Measurements from ENCODE around the gene MAP3K8. TPM values are rescaled to one million over a fixed set of nuclear protein-coding genes. Genes with fewer than 3 reads are reported as not detected.

The MAP3K8 gene
- total and polyA plus RNA-seq, 10 of the 15 experiments (the other 5 are each of a cell fraction or from before 2014, with no cell fraction given), result 25.5 to 115 (median 40.2) TPM

DNA sequence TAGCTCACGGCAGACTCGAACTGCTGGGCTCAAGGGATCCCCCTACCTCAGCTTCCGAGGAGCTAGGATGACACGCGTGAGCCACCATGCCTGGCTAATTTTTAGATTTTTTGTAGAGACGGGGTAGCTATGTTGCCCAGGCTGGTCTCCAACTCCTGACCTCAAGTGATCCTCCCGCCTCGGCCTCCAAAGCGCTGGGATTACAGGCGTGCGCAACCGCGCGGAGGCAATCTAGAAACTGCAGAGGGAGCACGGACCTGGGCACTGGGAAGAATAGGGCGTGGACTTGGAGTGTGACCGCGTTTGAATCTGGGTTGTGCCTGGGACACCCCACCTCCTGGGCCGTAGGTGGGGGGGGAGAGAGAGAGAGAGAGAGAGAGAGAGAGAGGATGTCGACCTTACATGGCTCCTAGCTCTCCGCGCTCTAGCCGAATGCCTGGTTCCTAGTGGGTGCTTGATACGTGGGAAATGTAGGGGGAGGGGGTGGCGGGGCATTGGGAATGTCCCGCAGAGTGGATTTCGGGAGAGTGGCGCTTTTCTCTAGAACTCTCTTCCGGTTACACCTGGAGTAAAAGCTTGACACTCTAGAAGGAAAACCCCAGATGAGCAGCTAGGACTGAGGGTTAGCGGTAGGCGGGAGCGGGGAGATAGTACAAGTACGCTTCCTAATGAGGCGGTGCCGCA, 1.2 kb upstream of the MAP3K8 start (continued):
- no peak for TF ChIP-seq KLF5 (IDR thresholded peaks at IDR 0.05; ENCODE audit: partially characterized antibody)
- no peak for TF ChIP-seq MEF2B (IDR thresholded peaks at IDR 0.05; ENCODE audit: partially characterized antibody, poor library complexity, severe bottlenecking)
- TF ChIP-seq CEBPB (IDR thresholded peaks at IDR 0.05; ENCODE audit: borderline replicate concordance in 1 of 2, low read depth in 2 of 2, low read length in 2 of 2), result no peak
- TF ChIP-seq TBL1XR1 (IDR thresholded peaks at IDR 0.05; ENCODE audit: low read depth, low read length), result no peak
- TF ChIP-seq IKZF1 (conservative IDR thresholded peaks at IDR 0.05), result peak; percentile 11; the same call in 1 of the 2 replicates
- TF ChIP-seq POLR2A (IDR thresholded peaks at IDR 0.05; ENCODE audit: low read depth, low read length), result no peak
- no peak for TF ChIP-seq NR2F1 (conservative IDR thresholded peaks at IDR 0.05)
- no peak for TF ChIP-seq CHD2 (IDR thresholded peaks at IDR 0.05; ENCODE audit: borderline replicate concordance, low read depth, low read length)
- TF ChIP-seq, protein P1, sequence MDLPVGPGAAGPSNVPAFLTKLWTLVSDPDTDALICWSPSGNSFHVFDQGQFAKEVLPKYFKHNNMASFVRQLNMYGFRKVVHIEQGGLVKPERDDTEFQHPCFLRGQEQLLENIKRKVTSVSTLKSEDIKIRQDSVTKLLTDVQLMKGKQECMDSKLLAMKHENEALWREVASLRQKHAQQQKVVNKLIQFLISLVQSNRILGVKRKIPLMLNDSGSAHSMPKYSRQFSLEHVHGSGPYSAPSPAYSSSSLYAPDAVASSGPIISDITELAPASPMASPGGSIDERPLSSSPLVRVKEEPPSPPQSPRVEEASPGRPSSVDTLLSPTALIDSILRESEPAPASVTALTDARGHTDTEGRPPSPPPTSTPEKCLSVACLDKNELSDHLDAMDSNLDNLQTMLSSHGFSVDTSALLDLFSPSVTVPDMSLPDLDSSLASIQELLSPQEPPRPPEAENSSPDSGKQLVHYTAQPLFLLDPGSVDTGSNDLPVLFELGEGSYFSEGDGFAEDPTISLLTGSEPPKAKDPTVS (IDR thresholded peaks at IDR 0.05; ENCODE audit: low read depth, low read length), result no peak
- no peak for TF ChIP-seq PAX8 (IDR thresholded peaks at IDR 0.05)
- TF ChIP-seq MTA2 (IDR thresholded peaks at IDR 0.05; ENCODE audit: low read depth), result peak; percentile 5; the same call in 1 of the 2 replicates
- TF ChIP-seq, protein P2, sequence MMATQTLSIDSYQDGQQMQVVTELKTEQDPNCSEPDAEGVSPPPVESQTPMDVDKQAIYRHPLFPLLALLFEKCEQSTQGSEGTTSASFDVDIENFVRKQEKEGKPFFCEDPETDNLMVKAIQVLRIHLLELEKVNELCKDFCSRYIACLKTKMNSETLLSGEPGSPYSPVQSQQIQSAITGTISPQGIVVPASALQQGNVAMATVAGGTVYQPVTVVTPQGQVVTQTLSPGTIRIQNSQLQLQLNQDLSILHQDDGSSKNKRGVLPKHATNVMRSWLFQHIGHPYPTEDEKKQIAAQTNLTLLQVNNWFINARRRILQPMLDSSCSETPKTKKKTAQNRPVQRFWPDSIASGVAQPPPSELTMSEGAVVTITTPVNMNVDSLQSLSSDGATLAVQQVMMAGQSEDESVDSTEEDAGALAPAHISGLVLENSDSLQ (IDR thresholded peaks at IDR 0.05), result no peak
- TF ChIP-seq, protein P3, sequence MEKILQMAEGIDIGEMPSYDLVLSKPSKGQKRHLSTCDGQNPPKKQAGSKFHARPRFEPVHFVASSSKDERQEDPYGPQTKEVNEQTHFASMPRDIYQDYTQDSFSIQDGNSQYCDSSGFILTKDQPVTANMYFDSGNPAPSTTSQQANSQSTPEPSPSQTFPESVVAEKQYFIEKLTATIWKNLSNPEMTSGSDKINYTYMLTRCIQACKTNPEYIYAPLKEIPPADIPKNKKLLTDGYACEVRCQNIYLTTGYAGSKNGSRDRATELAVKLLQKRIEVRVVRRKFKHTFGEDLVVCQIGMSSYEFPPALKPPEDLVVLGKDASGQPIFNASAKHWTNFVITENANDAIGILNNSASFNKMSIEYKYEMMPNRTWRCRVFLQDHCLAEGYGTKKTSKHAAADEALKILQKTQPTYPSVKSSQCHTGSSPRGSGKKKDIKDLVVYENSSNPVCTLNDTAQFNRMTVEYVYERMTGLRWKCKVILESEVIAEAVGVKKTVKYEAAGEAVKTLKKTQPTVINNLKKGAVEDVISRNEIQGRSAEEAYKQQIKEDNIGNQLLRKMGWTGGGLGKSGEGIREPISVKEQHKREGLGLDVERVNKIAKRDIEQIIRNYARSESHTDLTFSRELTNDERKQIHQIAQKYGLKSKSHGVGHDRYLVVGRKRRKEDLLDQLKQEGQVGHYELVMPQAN (conservative IDR thresholded peaks at IDR 0.05), result no peak
- TF ChIP-seq STAT3 (IDR thresholded peaks at IDR 0.05; ENCODE audit: low read depth, low read length), result no peak
- TF ChIP-seq ZNF622 (IDR thresholded peaks at IDR 0.05), result no peak
- TF ChIP-seq, protein P4, sequence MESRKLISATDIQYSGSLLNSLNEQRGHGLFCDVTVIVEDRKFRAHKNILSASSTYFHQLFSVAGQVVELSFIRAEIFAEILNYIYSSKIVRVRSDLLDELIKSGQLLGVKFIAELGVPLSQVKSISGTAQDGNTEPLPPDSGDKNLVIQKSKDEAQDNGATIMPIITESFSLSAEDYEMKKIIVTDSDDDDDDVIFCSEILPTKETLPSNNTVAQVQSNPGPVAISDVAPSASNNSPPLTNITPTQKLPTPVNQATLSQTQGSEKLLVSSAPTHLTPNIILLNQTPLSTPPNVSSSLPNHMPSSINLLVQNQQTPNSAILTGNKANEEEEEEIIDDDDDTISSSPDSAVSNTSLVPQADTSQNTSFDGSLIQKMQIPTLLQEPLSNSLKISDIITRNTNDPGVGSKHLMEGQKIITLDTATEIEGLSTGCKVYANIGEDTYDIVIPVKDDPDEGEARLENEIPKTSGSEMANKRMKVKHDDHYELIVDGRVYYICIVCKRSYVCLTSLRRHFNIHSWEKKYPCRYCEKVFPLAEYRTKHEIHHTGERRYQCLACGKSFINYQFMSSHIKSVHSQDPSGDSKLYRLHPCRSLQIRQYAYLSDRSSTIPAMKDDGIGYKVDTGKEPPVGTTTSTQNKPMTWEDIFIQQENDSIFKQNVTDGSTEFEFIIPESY (IDR thresholded peaks at IDR 0.05), result peak; percentile 88
- TF ChIP-seq, protein P5, sequence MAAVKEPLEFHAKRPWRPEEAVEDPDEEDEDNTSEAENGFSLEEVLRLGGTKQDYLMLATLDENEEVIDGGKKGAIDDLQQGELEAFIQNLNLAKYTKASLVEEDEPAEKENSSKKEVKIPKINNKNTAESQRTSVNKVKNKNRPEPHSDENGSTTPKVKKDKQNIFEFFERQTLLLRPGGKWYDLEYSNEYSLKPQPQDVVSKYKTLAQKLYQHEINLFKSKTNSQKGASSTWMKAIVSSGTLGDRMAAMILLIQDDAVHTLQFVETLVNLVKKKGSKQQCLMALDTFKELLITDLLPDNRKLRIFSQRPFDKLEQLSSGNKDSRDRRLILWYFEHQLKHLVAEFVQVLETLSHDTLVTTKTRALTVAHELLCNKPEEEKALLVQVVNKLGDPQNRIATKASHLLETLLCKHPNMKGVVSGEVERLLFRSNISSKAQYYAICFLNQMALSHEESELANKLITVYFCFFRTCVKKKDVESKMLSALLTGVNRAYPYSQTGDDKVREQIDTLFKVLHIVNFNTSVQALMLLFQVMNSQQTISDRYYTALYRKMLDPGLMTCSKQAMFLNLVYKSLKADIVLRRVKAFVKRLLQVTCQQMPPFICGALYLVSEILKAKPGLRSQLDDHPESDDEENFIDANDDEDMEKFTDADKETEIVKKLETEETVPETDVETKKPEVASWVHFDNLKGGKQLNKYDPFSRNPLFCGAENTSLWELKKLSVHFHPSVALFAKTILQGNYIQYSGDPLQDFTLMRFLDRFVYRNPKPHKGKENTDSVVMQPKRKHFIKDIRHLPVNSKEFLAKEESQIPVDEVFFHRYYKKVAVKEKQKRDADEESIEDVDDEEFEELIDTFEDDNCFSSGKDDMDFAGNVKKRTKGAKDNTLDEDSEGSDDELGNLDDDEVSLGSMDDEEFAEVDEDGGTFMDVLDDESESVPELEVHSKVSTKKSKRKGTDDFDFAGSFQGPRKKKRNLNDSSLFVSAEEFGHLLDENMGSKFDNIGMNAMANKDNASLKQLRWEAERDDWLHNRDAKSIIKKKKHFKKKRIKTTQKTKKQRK (IDR thresholded peaks at IDR 0.05; ENCODE audit: low read depth, low read length), result no peak
- TF ChIP-seq RB1 (IDR thresholded peaks at IDR 0.05; ENCODE audit: borderline replicate concordance), result no peak
- TF ChIP-seq, protein P6, sequence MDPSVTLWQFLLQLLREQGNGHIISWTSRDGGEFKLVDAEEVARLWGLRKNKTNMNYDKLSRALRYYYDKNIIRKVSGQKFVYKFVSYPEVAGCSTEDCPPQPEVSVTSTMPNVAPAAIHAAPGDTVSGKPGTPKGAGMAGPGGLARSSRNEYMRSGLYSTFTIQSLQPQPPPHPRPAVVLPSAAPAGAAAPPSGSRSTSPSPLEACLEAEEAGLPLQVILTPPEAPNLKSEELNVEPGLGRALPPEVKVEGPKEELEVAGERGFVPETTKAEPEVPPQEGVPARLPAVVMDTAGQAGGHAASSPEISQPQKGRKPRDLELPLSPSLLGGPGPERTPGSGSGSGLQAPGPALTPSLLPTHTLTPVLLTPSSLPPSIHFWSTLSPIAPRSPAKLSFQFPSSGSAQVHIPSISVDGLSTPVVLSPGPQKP (IDR thresholded peaks at IDR 0.05; ENCODE audit: low read depth, low read length), result no peak
